Activated T-cell treated with anti-CD3 and anti-CD28 coated beads, Interleukin-2, amount 50 U/mL, for 4 hours (primary cell): Measurements from ENCODE around the gene MARCHF10. TPM values are rescaled to one million over a fixed set of nuclear protein-coding genes. Genes with fewer than 3 reads are reported as not detected.

Experiments used
- ATAC-seq, 2 donors: fragments of 200-7000 bp; cut with Tn5 transposase; one replicate each; pipeline ENCODE4 v1.10.0; 2021
- DNase-seq: peaks from one replicate; pipeline ENCODE4 v3.0.0-alpha.2; 2020
- H3K27me3 Mint-ChIP-seq: one replicate; pipeline ENCODE4 v1.8.0; 2021; ENCODE audit warnings: low read depth, mixed read lengths
- H3K36me3 Mint-ChIP-seq: one replicate; pipeline ENCODE4 v1.8.0; 2022; ENCODE audit warnings: mixed read lengths; ENCODE audit not compliant: insufficient read depth
- H3K4me1 Mint-ChIP-seq: one replicate; pipeline ENCODE4 v1.8.0; 2021; ENCODE audit warnings: low read depth, mixed read lengths
- H3K4me3 Mint-ChIP-seq: one replicate; pipeline ENCODE4 v1.8.0; 2021; ENCODE audit warnings: mild to moderate bottlenecking, moderate library complexity, mixed read lengths
- H3K9me3 Mint-ChIP-seq: one replicate; pipeline ENCODE4 v1.8.0; 2021; ENCODE audit warnings: mixed read lengths
- total RNA-seq, 3 donors: library from RNA; stranded (reverse); gene quantifications; one replicate each; pipeline ENCODE4 v1.2.1, GENCODE V29; 2021

Gene MARCHF10
- total RNA-seq, 3 donors from 2014 or later, result not detected

DNA sequence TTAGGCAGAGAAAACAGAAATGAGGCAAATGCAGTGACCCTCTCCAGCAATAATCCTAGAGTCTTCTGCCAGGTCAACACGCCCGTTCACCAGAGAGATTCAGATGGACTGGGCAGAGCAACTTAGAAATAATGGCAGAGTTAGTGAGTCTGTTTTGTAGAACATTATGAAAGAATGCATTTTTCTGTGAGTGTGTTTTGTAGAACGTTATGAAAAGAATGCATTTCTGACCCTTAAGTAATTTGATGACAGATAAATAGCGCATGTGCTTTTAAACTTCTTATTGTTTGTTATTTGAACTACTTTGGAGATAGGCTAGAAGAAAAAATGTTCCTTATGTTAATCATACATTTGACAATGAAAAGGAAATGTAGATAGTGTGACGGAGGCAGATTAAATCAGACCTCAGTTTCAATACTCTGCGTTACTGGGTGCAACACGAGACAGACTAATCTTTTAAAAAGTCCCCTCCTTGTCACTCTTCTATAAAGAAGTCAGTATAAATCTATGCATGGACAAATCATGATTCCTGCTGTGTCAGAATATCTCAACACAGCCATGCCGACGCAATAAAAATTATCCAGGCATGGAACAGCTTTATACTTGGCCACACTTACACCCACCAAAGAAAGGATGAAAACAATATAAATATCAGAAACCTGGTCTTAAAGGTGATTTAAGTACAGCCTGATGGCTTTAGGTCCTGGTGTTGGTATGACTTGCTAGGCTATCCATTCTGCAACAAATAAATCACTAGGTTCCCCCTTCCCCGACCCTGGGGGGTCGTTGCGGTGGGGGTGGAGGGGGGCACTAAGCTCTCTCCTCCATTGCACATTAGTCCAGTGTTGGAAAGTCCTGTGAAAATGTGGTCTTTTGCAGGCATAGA lies 47.8 kb downstream of the MARCHF10 start:
- Mint-ChIP-seq H3K4me1 (no peaks in the 10 kb centered on the region), H3K4me3 (no peak overlapping the region), H3K36me3 (no peaks in the 10 kb centered on the region), H3K27me3 (peaks cover 26% of the 10 kb centered on the region), H3K9me3 (no peaks in the 10 kb centered on the region)
- ATAC-seq (no peak), DNase-seq (no peak)

DNA sequence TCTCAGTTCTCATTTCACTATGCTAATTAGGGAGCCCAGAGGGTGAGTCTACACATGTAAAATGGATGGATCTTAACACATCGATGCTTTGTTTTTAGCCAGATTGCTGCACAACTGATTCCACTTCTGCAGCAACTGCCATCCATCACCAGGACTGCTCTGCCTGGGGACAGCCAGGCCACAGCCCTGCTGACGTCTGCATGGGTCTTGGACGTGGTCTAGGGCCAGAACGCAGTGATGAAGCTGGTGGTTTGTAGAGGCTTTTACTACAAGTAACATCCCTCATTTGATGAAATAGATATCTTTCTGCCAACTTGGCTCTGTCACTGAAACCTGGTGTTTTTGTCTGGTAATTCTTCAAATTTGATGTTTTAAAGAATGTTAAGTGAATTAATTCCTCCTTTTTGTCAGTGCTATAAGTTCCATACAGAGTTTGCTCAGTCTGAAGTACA lies 50.6 kb downstream of the MARCHF10 start:
- H3K4me1 Mint-ChIP-seq, result no peaks in the 10 kb centered on the region

DNA sequence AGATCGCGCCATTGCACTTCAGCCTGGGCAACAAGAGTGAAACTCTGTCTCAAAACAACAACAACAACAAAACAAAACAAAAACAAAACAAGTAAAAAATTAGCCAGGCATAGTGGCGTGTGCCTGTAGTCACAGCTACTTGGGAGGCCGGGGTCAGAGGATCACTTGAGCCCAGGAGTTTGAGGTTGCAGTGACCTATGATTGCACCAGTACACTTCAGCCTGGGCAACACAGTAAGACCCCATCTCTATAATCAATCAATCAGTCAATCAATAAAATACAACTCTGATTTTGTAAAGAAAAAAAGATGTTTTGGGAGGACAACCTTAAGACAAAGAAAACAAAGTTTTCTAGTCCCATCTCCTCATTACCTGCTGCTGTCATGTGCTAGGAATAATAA lies 51.9 kb downstream of the MARCHF10 start:
- no peaks in the 10 kb centered on the region for H3K9me3 Mint-ChIP-seq
- no peaks in the 10 kb centered on the region for H3K36me3 Mint-ChIP-seq
- DNase-seq (no peak), ATAC-seq (no peak)
- H3K4me3 Mint-ChIP-seq, result no peak overlapping the region
- peaks cover 14% of the 10 kb centered on the region for H3K27me3 Mint-ChIP-seq
- H3K4me1 Mint-ChIP-seq, result no peaks in the 10 kb centered on the region

More for the DNA sequence above, 50.6 kb downstream of the MARCHF10 start:
- no peak for ATAC-seq
- Mint-ChIP-seq H3K4me3 (no peak overlapping the region), H3K9me3 (no peaks in the 10 kb centered on the region), H3K27me3 (peaks cover 20% of the 10 kb centered on the region), H3K36me3 (no peaks in the 10 kb centered on the region)
- no peak for DNase-seq

DNA sequence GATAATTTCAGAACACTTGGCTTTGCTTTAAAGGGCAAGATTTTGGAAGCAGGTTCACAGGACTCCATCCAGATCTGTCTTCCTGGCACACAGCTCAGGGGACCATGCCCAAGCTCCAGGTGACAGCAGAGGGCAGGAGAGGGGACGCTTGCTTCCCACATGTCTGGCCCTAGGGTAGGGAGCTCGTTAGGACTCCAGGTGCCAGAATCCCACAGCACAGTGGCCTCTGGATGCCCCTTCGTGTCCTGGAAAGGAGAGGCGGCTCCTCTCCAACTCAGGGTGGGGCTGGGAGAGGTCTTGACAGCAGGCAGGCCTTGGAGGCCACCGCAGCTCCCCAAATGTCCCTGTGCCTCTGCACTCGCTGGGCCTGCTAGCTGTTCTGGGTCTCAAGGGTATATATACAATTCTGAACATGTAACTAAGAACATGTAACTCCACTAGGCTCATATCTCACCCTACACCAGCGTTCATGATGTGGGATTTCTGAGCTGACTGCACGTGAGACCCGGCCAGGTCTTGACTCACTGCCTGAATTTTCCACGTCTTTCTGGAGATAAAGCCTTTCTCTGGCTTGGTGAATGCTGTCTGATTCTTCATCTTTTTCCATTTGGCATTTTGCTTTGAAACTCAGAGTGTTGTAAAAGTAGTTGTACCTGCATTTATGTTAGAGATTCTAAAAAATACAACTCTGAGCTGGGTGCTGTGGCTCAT lies 52.8 kb downstream of the MARCHF10 start:
- Mint-ChIP-seq H3K4me3 (no peak overlapping the region), H3K4me1 (no peaks in the 10 kb centered on the region), H3K27me3 (peaks cover 10% of the 10 kb centered on the region), H3K9me3 (no peaks in the 10 kb centered on the region), H3K36me3 (no peaks in the 10 kb centered on the region)
- no peak for ATAC-seq
- no peak for DNase-seq

DNA sequence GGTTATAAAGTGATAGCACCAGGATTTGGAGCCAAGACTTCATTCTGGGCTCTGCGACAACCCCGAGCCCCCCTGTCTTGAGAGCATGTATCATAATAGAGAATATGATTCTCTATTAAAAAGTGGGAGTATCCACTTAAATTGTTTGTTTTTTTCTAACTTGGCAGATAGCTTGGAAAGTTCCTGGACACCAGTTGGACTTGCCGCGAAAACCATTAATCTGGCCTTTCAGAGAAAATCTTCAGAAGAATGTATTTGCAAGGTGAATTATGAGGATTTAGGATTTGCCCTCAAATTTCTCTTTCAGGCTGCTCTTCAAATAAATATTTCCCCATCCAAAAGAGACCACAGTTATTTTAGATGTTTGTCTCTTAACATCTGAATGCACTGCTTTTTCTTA lies 53.5 kb downstream of the MARCHF10 start:
- ATAC-seq (no peak), DNase-seq (no peak)
- Mint-ChIP-seq H3K9me3 (no peaks in the 10 kb centered on the region), H3K4me3 (no peak overlapping the region), H3K4me1 (no peaks in the 10 kb centered on the region), H3K36me3 (no peaks in the 10 kb centered on the region), H3K27me3 (peaks cover 5% of the 10 kb centered on the region)

DNA sequence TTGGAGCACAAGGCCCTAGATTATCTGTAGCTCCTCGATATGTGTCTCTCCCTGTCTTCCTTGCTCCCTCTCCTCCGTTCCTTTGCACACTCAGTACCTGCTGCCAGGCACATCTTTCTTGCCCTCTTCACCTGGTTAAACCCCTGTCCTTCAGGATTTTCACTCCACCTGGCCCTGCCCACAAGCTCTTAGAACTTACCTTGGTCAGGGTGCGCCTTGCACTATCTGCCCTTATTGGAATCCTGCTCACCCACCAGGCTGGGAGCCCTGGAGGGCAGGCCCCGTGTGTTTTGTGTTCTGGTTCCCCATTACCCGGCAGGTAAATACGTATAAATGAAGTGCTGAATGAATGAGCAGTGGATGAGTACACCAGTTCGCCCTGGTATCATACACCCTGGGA lies 54.6 kb downstream of the MARCHF10 start:
- DNase-seq, result no peak
- Mint-ChIP-seq H3K9me3 (no peaks in the 10 kb centered on the region), H3K4me3 (no peak overlapping the region), H3K27me3 (no peaks in the 10 kb centered on the region), H3K4me1 (no peaks in the 10 kb centered on the region), H3K36me3 (no peaks in the 10 kb centered on the region)
- ATAC-seq, result no peak

DNA sequence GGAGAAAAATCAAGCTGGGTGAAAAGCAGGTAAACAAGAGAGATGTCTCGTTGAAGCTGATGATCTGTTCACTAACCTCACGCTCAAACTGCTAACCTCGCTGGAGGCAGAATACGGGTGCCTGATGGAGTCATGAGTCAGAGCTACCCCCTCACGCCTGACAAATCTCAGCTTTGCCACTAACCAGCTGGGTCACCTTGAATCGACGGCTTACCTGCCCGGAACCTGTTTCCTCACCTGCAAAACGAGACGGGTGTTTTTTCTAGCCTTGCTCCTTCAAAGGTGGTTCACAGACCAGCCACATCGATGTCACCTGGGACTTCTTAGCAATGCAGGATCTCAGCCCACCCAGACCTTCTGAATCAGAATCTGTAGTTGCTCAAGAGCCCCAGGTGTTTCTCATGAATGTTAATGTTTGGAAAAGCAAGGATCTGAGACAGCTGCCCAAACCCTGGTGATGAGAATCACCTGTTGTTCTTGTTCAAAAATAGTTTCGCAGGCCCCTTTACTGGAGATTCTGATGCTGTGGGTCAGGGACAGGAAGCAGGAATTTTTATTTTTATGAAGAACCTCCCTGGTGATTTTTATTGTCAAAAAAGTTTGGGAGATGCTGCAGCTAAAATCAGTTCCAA lies 56.9 kb downstream of the MARCHF10 start:
- no peaks in the 10 kb centered on the region for H3K36me3 Mint-ChIP-seq
- no peak overlapping the region for H3K4me3 Mint-ChIP-seq
- DNase-seq (no peak), ATAC-seq (no peak)
- no peaks in the 10 kb centered on the region for H3K9me3 Mint-ChIP-seq
- H3K27me3 Mint-ChIP-seq, result peaks cover 2% of the 10 kb centered on the region
- H3K4me1 Mint-ChIP-seq, result no peaks in the 10 kb centered on the region

DNA sequence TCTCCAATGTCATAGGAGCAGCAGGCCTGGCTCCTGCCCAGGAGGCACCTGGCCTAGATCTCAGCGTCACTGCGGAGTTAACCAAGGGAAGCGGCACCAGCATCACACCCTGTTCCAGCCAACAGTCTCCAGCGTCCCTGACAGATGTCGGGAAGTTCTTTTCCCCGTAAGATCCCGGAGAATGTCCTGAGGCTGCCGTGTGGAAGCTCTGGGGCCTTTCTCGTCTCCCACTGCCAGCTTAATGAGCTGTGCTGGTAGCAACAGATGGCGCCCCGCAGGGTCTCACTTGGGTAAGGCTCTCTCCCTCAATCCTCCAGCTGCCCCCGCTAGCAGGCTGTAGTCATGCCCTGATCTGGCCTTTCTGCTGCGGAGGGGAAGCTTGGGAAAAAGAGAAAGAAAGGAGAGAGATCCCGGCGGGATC lies 57.5 kb downstream of the MARCHF10 start:
- no peak for ATAC-seq
- no peak for DNase-seq
- peaks cover 5% of the 10 kb centered on the region for H3K27me3 Mint-ChIP-seq
- H3K4me1 Mint-ChIP-seq, result no peaks in the 10 kb centered on the region
- no peaks in the 10 kb centered on the region for H3K9me3 Mint-ChIP-seq
- no peaks in the 10 kb centered on the region for H3K36me3 Mint-ChIP-seq
- no peak overlapping the region for H3K4me3 Mint-ChIP-seq

DNA sequence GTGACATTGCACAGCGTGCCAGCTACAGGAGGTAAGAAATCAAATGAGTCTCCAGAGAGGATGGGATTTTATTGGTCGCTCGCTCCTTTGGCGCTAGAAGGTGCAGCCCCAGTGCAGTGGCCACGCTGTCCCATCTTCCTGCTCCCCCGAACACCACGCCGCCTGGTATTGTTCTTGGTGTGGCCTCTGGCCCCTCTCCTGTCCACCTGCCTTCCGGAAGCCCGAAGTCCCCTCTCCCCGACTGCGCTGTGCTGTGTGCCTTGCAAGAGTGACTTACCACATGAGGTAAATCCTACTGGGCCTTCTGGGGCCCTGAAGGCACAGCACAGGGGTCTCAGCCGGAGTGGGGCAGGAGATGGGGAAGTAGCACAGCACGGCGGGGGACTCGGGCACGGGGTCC lies 58.2 kb downstream of the MARCHF10 start:
- Mint-ChIP-seq H3K27me3 (peaks cover 5% of the 10 kb centered on the region), H3K36me3 (no peaks in the 10 kb centered on the region), H3K9me3 (no peaks in the 10 kb centered on the region), H3K4me3 (no peak overlapping the region), H3K4me1 (no peaks in the 10 kb centered on the region)
- ATAC-seq (no peak), DNase-seq (no peak)

DNA sequence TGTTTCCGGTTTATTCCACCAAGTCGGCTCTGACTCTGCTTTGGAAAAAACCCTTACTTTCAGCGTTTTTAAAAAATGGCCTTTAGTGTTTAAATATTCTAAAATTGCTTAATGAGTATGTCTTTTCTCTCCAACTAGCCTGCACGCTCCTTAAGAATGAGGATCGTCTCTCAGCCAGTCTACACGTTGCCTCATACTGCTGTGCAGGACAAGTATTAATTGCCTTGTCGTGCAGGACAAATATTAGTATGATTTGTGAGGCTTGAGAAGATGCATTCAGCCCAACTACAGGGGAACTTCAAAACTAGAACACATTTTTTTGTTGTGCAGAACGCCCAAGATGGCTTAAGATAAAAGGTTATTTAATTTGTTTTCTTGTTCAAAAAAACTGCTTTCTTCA lies 61.2 kb downstream of the MARCHF10 start:
- Mint-ChIP-seq H3K4me3 (no peak overlapping the region), H3K27me3 (peaks cover 15% of the 10 kb centered on the region), H3K9me3 (no peaks in the 10 kb centered on the region), H3K36me3 (no peaks in the 10 kb centered on the region), H3K4me1 (no peaks in the 10 kb centered on the region)
- no peak for ATAC-seq
- no peak for DNase-seq

DNA sequence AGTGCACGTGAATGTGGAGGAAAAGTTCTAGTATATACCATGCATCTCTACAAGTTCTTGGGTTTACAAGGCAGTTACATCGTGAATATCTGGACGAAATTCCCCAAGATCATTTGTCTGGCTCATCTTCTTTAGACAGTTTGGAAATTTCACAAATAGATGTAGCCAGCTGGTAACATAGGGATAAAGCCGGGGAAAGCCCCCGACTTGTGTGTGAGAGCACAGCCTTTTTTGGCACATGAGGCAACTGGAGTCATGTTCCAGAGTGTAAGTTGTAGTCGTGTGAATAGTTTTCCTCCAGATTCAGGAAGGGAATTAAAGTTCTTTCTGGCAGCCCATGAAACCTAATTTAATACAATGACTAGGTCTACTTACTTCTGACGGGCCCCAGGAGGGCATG lies 62.3 kb downstream of the MARCHF10 start:
- H3K4me1 Mint-ChIP-seq, result no peaks in the 10 kb centered on the region
- H3K27me3 Mint-ChIP-seq, result peaks cover 15% of the 10 kb centered on the region
- H3K36me3 Mint-ChIP-seq, result no peaks in the 10 kb centered on the region
- no peak for ATAC-seq
- no peak for DNase-seq
- H3K4me3 Mint-ChIP-seq, result no peak overlapping the region
- H3K9me3 Mint-ChIP-seq, result no peaks in the 10 kb centered on the region

DNA sequence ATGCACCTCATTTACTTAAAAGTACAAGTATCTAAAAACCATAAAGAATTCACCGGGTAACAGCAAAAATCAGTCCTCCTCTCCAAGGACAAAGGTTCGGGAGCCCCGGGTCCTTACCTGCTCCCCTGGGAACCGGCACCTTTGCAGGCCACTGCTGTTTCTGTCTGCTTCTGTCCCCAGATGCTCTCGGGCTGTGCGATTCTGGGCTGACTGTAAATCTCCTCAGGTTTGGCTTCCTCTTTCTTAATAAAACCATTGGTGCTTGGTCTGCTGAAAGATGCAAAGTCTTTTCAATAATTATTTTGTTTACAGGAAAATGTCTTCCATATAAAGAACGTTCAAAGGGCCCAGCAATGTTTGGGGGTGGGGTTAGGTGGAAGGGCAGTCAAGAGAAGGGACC lies 63.9 kb downstream of the MARCHF10 start:
- DNase-seq, result no peak
- Mint-ChIP-seq H3K9me3 (no peaks in the 10 kb centered on the region), H3K4me3 (no peak overlapping the region), H3K27me3 (peaks cover 15% of the 10 kb centered on the region), H3K4me1 (no peaks in the 10 kb centered on the region), H3K36me3 (no peaks in the 10 kb centered on the region)
- ATAC-seq, result no peak

DNA sequence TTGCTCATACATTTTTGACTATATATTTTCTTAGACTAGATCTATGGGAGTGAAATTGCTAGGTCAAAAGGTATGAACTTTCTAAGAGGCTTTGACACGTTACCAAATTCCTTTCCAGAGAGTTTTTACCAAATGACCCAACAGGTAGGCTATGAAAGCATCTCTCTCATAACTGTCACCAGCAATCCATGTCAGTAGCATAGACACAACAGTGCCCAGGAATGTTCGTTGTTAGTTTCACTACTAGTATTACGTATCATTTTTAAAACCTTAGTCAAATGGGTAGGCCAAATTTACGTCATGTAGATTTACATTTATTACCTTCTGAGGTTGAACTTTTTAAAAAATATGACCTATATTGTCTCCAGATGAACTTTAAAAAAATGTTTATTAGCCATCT lies 66.8 kb downstream of the MARCHF10 start:
- Mint-ChIP-seq H3K36me3 (no peaks in the 10 kb centered on the region), H3K4me1 (peaks cover 9% of the 10 kb centered on the region), H3K27me3 (peaks cover 14% of the 10 kb centered on the region), H3K4me3 (no peak overlapping the region), H3K9me3 (no peaks in the 10 kb centered on the region)
- DNase-seq (no peak), ATAC-seq (peak in 1 of 2 donors; percentile 42)

DNA sequence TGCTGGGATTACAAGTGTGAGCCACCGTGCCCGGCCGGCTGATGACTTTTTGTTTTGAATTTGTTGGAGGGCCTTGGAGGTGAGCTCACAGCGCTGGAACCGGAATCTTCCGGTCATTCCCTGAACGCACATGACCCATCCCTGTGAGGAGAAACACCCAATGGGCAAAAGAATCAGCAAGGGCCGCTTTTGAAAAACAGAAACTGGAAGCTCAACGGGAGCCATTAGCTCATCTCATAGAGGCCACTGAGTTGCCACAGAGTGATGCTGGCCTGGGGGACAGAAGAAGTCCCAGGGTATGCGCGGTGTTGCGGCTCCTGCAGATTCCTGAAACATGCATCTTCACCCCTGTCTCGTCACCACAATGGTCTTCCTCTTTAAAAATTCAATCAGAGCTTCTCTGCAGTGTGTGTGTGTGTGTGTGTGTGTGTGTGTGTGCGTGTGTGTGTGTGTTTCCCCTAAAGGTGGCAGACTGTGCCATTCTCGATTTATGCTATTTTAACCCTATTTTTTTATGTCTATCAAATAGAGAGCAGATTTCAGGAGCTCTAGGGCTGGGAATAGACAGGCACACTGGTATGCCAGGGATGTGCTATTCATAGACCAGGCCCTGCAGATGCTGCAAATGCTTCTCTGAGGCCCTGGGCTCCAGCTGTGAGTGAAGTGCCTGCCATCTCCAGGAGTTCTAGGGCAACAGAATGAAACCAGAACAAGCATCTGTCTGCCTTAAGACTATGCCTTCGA lies 68.3 kb downstream of the MARCHF10 start:
- ATAC-seq (no peak), DNase-seq (no peak)
- Mint-ChIP-seq H3K4me3 (no peak overlapping the region), H3K9me3 (no peaks in the 10 kb centered on the region), H3K36me3 (no peaks in the 10 kb centered on the region), H3K4me1 (peaks cover 9% of the 10 kb centered on the region), H3K27me3 (peaks cover 9% of the 10 kb centered on the region)
